LHCN-M2 (cell line): Measurements from ENCODE around the gene MINDY3. TPM values are rescaled to one million over a fixed set of nuclear protein-coding genes. Genes with fewer than 3 reads are reported as not detected.
"Not testable (repeated sequence)": the region's sequence is repeated elsewhere in the genome, so short reads cannot be mapped to it uniquely, and the experiment has no call there.

Experiments used
- DNase-seq: peaks from one replicate; pipeline ENCODE4 v3.0.0-alpha.2; 2012; ENCODE audit warnings: low read depth
- total RNA-seq: library from RNA; depleted of rRNA; stranded (reverse); fragments of >200 nt; gene quantifications from 2 replicates; pipeline ENCODE4 v1.2.3, GENCODE V29; 2014

MINDY3 gene
- total RNA-seq, 1 experiment from 2014 or later = 23.1 TPM

- DNase-seq = no peak
Observed at GRCh38 chr10:15780353-15781135, 79.8 kb downstream of the MINDY3 start.

- peak; percentile 70 for DNase-seq
Observed at GRCh38 chr10:15775513-15775912, 84.8 kb downstream of the MINDY3 start.

- not testable (repeated sequence) for DNase-seq
Observed at GRCh38 chr10:15774534-15774933, 85.8 kb downstream of the MINDY3 start.

- no peak for DNase-seq
Observed at GRCh38 chr10:15764892-15765454, 95.3 kb downstream of the MINDY3 start.

- no peak for DNase-seq
Observed at GRCh38 chr10:15763006-15763405, 97.3 kb downstream of the MINDY3 start.

- not testable (repeated sequence) for DNase-seq
Observed at GRCh38 chr10:15762239-15762638, 98.1 kb downstream of the MINDY3 start.

- not testable (repeated sequence) for DNase-seq
Observed at GRCh38 chr10:15761224-15761623, 99.1 kb downstream of the MINDY3 start.

- DNase-seq = no peak
Observed at GRCh38 chr10:15760681-15761080, 99.6 kb downstream of the MINDY3 start.

GRCh38 chr10:15759265-15759664, 101.0 kb downstream of the MINDY3 start:
- no peak for DNase-seq

- DNase-seq = no peak
Observed at GRCh38 chr10:15758618-15759017, 101.7 kb downstream of the MINDY3 start.

- DNase-seq = no peak
Observed at GRCh38 chr10:15754937-15755336, 105.4 kb downstream of the MINDY3 start.

- no peak for DNase-seq
Observed at GRCh38 chr10:15751046-15751445, 109.3 kb downstream of the MINDY3 start.

- peak; percentile 22 for DNase-seq
Observed at GRCh38 chr10:15748126-15748525, 112.2 kb downstream of the MINDY3 start.

GRCh38 chr10:15747632-15748031, 112.7 kb downstream of the MINDY3 start:
- DNase-seq = no peak

GRCh38 chr10:15745751-15746150, 114.6 kb downstream of the MINDY3 start:
- peak; percentile 64 for DNase-seq

- peak; percentile 55 for DNase-seq
Observed at GRCh38 chr10:15744217-15744865, 116.0 kb downstream of the MINDY3 start.

GRCh38 chr10:15743443-15743842, 116.9 kb downstream of the MINDY3 start:
- no peak for DNase-seq

GRCh38 chr10:15742836-15743235, 117.5 kb downstream of the MINDY3 start:
- peak; percentile 86 for DNase-seq

- DNase-seq = no peak
Observed at GRCh38 chr10:15742102-15742501, 118.2 kb downstream of the MINDY3 start.

GRCh38 chr10:15741581-15741980, 118.7 kb downstream of the MINDY3 start:
- DNase-seq = no peak

- DNase-seq = no peak
Observed at GRCh38 chr10:15740261-15740660, 120.0 kb downstream of the MINDY3 start.

- no peak for DNase-seq
Observed at GRCh38 chr10:15739254-15739970, 120.9 kb downstream of the MINDY3 start.
